Cerebellar cortex (tissue), 1 donor: ENCODE measurements around the gene GPD1.
A peak's percentile ranks its signal among the peaks of the same experiment; 100 is the strongest.

Experiments
- DNase-seq: peaks from one replicate; pipeline ENCODE4 v3.0.0-alpha.2; 2015; ENCODE audit warnings: low spot score

Gene GPD1

GRCh38 chr12:50103767-50104321 is at the start of gene GPD1:
GPD1 (plus strand) TSS chr12:50104008; CDS start chr12:50104051, 43 bp downstream.
- peak; percentile 79 for DNase-seq

- DNase-seq = peak; percentile 79
Measured at GRCh38 chr12:50055831-50056638, 47.8 kb upstream of the GPD1 start.

GRCh38 chr12:50056639-50056976 is 47.2 kb upstream of the GPD1 start:
- peak; percentile 26 for DNase-seq

- DNase-seq = peak; percentile 67
Measured at GRCh38 chr12:50057000-50057841, 46.6 kb upstream of the GPD1 start, which contains the start of gene ASIC1. ASIC1 (plus strand) TSS chr12:50057596; CDS start chr12:50058767, 1,171 bp downstream.

GRCh38 chr12:50057896-50058670 is 45.7 kb upstream of the GPD1 start:
- DNase-seq = no peak

GRCh38 chr12:50058743-50059312 is 45.0 kb upstream of the GPD1 start:
- no peak for DNase-seq

- no peak for DNase-seq
Measured at GRCh38 chr12:50059440-50060119, 44.2 kb upstream of the GPD1 start.

GRCh38 chr12:50060120-50060468 is 43.7 kb upstream of the GPD1 start:
- no peak for DNase-seq

- DNase-seq = no peak
Measured at GRCh38 chr12:50061171-50061570, 42.6 kb upstream of the GPD1 start.

- no peak for DNase-seq
Measured at GRCh38 chr12:50061946-50062686, 41.7 kb upstream of the GPD1 start.

- DNase-seq = no peak
Measured at GRCh38 chr12:50062728-50063460, 40.9 kb upstream of the GPD1 start.

GRCh38 chr12:50065726-50066310 is 38.0 kb upstream of the GPD1 start:
- no peak for DNase-seq

- DNase-seq = peak; percentile 42
Measured at GRCh38 chr12:50066402-50066801, 37.4 kb upstream of the GPD1 start.

GRCh38 chr12:50069069-50069468 is 34.7 kb upstream of the GPD1 start:
- DNase-seq = no peak

GRCh38 chr12:50069539-50069938 is 34.3 kb upstream of the GPD1 start:
- DNase-seq = no peak

- DNase-seq = peak; percentile 92
Measured at GRCh38 chr12:50070314-50071060, 33.3 kb upstream of the GPD1 start.

- DNase-seq = no peak
Measured at GRCh38 chr12:50072198-50072907, 31.5 kb upstream of the GPD1 start.

- DNase-seq = no peak
Measured at GRCh38 chr12:50073206-50073605, 30.6 kb upstream of the GPD1 start.
